DND-41 (cell line): ENCODE measurements around the gene MS4A6A.

ENCODE experiments used
- ATAC-seq: fragments of 200-7000 bp; cut with Tn5 transposase; 3 replicates; pipeline ENCODE4 v1.9.1; 2021; ENCODE audit warnings: low read depth; ENCODE audit not compliant: insufficient read depth
- DNase-seq: peaks from one replicate; pipeline ENCODE4 v3.0.0-alpha.2; 2020
- H2AFZ ChIP-seq: 2 replicates; pipeline ENCODE4 v1.6.0; 2012; ENCODE audit warnings: low read depth, low read length
- H3K27ac ChIP-seq: 2 replicates; pipeline ENCODE4 v1.5.1; 2012; ENCODE audit warnings: low read length, inconsistent platforms
- H3K27me3 ChIP-seq: fragments of 200-600 bp; sonication (generic); 2 replicates; pipeline ENCODE4 v1.6.0; 2012; ENCODE audit warnings: low read length, mild to moderate bottlenecking, inconsistent platforms; ENCODE audit not compliant: insufficient read depth, poor library complexity
- H3K36me3 ChIP-seq: 2 replicates; pipeline ENCODE4 v1.5.1; 2012; ENCODE audit warnings: low read length, inconsistent platforms; ENCODE audit not compliant: insufficient read depth
- H3K4me1 ChIP-seq: 2 replicates; pipeline ENCODE4 v1.5.1; 2012; ENCODE audit warnings: mild to moderate bottlenecking, low read length; ENCODE audit not compliant: insufficient read depth
- H3K4me2 ChIP-seq: 2 replicates; pipeline ENCODE4 v1.6.0; 2012; ENCODE audit warnings: mild to moderate bottlenecking, moderate library complexity, low read length, inconsistent platforms; ENCODE audit not compliant: insufficient read depth
- H3K4me3 ChIP-seq, 2 experiments: fragments of 200-600 bp in 1 of 2; shearing (Covaris generic) in 1 of 2; 2 replicates each; pipeline ENCODE4 v1.5.1; 2012 to 2016; ENCODE audit warnings: inconsistent platforms in 2 of 2, low read length in 2 of 2, mild to moderate bottlenecking in 2 of 2, low read depth in 1 of 2, moderate library complexity in 1 of 2
- H3K79me2 ChIP-seq: 2 replicates; pipeline ENCODE4 v1.6.0; 2012; ENCODE audit warnings: low read length, inconsistent platforms; ENCODE audit not compliant: insufficient read depth
- H3K9ac ChIP-seq: 2 replicates; pipeline ENCODE4 v1.6.0; 2012; ENCODE audit warnings: low read depth, mild to moderate bottlenecking, inconsistent platforms, low read length, moderate library complexity
- H3K9me3 ChIP-seq: 2 replicates; pipeline ENCODE4 v1.5.1; 2012; ENCODE audit warnings: low read length, moderate library complexity, mild to moderate bottlenecking, inconsistent platforms; ENCODE audit not compliant: insufficient read depth, severe bottlenecking
- H4K20me1 ChIP-seq: 2 replicates; pipeline ENCODE4 v1.6.0; 2012; ENCODE audit warnings: low read length; ENCODE audit not compliant: insufficient read depth
- EZH2 ChIP-seq: IDR thresholded peaks from 3 replicates; pipeline ENCODE4 v1.6.1; 2012; ENCODE audit warnings: borderline replicate concordance, low read depth, mild to moderate bottlenecking, moderate library complexity, low read length, inconsistent platforms; ENCODE audit not compliant: severe bottlenecking
- TF ChIP-seq, protein P1 (sequence below): IDR thresholded peaks from 2 replicates; pipeline ENCODE4 v1.5.1; 2012; ENCODE audit warnings: borderline replicate concordance, low read length, moderate library complexity, mild to moderate bottlenecking; ENCODE audit not compliant: poor library complexity, severe bottlenecking; ENCODE audit errors: extremely low read depth

MS4A6A gene

DNA sequence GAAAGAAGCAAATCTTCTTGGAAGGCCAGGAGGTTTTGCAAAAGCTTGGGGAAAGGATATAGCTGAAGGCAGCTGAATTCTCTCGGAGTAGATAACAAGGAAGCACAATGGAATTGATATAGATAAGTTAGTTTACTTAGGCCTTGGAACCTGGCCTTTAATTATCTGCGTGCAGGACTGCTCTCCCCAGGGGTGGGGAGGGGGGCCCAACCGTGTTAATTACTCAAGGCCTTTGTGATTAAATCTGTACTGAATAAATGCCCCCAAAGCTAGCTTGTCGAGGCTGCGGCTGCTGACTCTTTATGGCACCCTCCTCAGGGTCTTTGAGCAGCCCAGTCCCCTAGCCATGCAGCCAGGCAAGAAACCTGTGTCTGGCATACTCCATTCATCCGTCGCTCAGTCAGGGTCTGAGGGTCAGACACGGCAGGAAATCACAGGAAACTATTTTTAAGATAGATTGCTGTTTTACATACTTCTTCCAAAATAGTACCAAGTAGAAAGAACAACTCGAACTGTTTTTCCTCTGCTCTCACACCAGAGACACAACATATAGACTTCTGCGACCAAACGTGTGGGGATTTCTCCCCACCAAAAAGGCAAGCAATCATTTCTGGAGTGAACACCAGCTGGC is 58.0 kb downstream of the MS4A6A start:
- Histone ChIP-seq H3K36me3 (no peaks in the 10 kb centered on the region), H2AFZ (no peak overlapping the region), H3K79me2 (no peaks in the 10 kb centered on the region), H3K27me3 (no peaks in the 10 kb centered on the region), H3K9ac (no peak overlapping the region), H3K9me3 (no peaks in the 10 kb centered on the region), H3K4me2 (no peak overlapping the region), H3K27ac (no peak overlapping the region), H3K4me1 (no peaks in the 10 kb centered on the region), H4K20me1 (no peaks in the 10 kb centered on the region), H3K4me3 (no peak overlapping the region)
- no peak for ATAC-seq
- DNase-seq, result no peak
- no peak for TF ChIP-seq EZH2
- TF ChIP-seq, protein P1, sequence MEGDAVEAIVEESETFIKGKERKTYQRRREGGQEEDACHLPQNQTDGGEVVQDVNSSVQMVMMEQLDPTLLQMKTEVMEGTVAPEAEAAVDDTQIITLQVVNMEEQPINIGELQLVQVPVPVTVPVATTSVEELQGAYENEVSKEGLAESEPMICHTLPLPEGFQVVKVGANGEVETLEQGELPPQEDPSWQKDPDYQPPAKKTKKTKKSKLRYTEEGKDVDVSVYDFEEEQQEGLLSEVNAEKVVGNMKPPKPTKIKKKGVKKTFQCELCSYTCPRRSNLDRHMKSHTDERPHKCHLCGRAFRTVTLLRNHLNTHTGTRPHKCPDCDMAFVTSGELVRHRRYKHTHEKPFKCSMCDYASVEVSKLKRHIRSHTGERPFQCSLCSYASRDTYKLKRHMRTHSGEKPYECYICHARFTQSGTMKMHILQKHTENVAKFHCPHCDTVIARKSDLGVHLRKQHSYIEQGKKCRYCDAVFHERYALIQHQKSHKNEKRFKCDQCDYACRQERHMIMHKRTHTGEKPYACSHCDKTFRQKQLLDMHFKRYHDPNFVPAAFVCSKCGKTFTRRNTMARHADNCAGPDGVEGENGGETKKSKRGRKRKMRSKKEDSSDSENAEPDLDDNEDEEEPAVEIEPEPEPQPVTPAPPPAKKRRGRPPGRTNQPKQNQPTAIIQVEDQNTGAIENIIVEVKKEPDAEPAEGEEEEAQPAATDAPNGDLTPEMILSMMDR, result no peak
